ENCODE results near the gene SPDYE16.
"Not testable (repeated sequence)": the region's sequence is repeated elsewhere in the genome, so short reads cannot be mapped to it uniquely, and the experiment has no call there.

DNA sequence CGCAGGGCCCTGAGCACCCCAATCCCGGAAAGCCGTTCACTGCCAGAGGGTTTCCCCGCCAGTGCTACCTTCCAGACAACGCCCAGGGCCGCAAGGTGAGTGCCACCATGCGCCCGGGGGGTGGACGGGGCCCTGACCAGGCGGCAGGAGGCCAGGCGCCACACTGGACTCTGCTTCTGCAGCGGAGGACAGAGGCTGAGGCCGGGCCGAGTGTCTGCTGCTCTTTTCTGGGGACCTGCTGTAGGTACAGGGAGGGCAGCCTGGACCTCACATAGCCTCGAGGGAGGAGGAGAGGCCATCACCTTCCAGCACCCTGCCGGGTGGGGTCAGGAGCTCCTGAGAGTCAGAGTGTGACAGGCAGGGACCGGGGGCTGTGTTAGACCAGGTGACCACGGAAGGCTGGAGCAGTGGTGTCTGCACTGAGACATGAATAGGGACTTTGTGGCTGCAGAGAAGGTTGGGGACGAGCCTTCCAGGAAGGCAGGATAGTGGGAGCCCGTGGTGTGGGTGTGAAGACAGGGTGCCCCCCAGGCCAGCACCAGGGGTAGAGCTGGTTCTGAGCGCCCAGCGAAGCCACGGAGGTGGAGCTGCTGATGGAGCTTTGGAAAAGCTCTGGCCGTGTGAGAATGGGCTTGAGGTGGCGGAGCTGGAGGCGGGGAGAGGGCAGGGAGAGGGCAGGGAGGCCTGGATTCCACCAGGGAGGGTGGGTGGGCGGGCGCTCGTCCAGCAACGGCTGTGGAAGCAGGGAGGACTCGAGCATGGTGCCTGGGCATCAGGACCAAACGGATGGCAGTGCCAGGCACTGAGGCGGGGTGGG is 38.5 kb downstream of the SPDYE16 start:
- TF ChIP-seq, protein P1, sequence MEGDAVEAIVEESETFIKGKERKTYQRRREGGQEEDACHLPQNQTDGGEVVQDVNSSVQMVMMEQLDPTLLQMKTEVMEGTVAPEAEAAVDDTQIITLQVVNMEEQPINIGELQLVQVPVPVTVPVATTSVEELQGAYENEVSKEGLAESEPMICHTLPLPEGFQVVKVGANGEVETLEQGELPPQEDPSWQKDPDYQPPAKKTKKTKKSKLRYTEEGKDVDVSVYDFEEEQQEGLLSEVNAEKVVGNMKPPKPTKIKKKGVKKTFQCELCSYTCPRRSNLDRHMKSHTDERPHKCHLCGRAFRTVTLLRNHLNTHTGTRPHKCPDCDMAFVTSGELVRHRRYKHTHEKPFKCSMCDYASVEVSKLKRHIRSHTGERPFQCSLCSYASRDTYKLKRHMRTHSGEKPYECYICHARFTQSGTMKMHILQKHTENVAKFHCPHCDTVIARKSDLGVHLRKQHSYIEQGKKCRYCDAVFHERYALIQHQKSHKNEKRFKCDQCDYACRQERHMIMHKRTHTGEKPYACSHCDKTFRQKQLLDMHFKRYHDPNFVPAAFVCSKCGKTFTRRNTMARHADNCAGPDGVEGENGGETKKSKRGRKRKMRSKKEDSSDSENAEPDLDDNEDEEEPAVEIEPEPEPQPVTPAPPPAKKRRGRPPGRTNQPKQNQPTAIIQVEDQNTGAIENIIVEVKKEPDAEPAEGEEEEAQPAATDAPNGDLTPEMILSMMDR (conservative IDR thresholded peaks at IDR 0.05; ENCODE audit: low read depth, low read length) = not testable (repeated sequence)
- TF ChIP-seq EZH2 (IDR thresholded peaks at IDR 0.05; ENCODE audit: borderline replicate concordance, low read depth, low read length, poor library complexity, severe bottlenecking) = not testable (repeated sequence)
